ENCODE results near the gene SH3BGR.

DNA sequence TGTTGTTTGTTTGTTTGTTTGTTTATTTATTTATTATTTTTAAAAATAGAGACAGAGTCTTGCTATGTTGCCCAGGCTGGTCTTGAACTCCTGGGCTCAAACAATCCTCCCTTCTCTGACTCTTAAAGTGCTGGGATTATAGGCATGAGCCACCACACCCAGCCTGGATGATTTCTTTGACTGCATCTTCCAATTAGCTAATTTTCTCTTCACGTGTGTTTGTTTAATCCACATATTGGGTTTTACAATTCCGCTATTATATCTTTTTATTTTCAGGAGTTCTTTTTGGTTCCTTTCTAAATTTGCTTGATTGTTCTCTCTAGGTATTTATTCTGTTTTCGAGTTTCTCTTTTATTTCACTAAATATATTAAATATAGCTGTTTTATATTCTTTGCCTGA, 19.8 kb downstream of the SH3BGR start:
- TF ChIP-seq GATA3 (IDR thresholded peaks at IDR 0.05; ENCODE audit: low read depth, low read length): no peak
- no peak for TF ChIP-seq GATA2 (IDR thresholded peaks at IDR 0.05; ENCODE audit: low read depth, low read length)
